Kidney epithelial cell (primary cell): ENCODE data around the gene MYO10. TPM values are rescaled to one million over a fixed set of nuclear protein-coding genes. Genes with fewer than 3 reads are reported as not detected.

ENCODE experiments used
- DNase-seq: peaks from one replicate; pipeline ENCODE4 v3.0.0-alpha.2; 2010; ENCODE audit warnings: low read depth
- H3K27me3 ChIP-seq: 2 replicates; pipeline ENCODE4 v1.6.0; 2011; ENCODE audit warnings: low read length; ENCODE audit not compliant: control insufficient read depth, insufficient read depth
- H3K36me3 ChIP-seq: 2 replicates; pipeline ENCODE4 v1.5.1; 2011; ENCODE audit warnings: low read length; ENCODE audit not compliant: control insufficient read depth, insufficient read depth
- H3K4me3 ChIP-seq: 2 replicates; pipeline ENCODE4 v1.5.1; 2011; ENCODE audit warnings: low read depth, mild to moderate bottlenecking, control low read depth, low read length
- total RNA-seq: library from RNA; depleted of rRNA; stranded (reverse); fragments of >200 nt; gene quantifications from 2 replicates; pipeline ENCODE4 v1.2.3, GENCODE V29; 2015
- TF ChIP-seq, protein P1 (sequence below): IDR thresholded peaks from 2 replicates; pipeline ENCODE4 v1.5.1; 2011; ENCODE audit warnings: mild to moderate bottlenecking, moderate library complexity, low read length, control low read depth, inconsistent platforms; ENCODE audit not compliant: insufficient read depth, poor library complexity, severe bottlenecking

MYO10 gene
- total RNA-seq, 1 donor from 2014 or later: 80.3 TPM

DNA sequence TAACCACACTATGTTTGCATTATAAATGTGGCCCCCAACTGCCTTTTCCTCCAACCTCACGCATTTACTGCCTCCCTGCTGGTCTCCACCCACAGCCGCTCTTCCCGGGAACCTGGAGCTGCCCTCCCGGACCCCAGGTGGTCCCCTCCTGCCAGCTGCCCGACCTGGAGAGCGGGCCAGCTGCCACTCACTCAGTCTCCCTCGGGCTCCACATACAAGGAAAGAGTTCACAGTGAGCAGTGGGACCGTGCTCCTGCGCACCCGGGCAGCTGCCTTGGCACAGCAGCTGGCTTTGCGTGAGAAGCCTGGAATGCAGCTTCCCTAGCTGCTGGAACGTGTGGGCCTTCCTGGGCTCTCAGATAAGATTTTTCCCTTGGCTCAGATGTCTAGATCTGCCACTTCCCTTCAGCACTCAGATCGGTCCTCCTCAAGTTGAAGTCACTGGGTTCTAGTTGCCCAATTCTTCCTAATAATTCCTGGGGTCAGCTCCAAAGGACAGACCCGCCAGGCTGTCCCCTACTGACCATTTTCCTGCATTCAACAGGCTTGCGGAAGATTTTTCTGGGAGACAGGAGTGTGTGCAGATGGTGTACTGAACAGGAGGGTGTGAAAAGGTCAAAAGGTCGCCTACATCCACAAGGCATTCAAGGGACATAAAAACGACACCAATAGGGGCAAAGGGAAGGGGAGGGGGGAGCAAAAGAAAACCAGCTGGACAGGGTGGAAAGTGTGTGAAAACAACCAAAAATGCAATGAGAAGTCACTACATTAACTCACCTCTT lies 69.1 kb downstream of the MYO10 start:
- DNase-seq: no peak
- TF ChIP-seq, protein P1, sequence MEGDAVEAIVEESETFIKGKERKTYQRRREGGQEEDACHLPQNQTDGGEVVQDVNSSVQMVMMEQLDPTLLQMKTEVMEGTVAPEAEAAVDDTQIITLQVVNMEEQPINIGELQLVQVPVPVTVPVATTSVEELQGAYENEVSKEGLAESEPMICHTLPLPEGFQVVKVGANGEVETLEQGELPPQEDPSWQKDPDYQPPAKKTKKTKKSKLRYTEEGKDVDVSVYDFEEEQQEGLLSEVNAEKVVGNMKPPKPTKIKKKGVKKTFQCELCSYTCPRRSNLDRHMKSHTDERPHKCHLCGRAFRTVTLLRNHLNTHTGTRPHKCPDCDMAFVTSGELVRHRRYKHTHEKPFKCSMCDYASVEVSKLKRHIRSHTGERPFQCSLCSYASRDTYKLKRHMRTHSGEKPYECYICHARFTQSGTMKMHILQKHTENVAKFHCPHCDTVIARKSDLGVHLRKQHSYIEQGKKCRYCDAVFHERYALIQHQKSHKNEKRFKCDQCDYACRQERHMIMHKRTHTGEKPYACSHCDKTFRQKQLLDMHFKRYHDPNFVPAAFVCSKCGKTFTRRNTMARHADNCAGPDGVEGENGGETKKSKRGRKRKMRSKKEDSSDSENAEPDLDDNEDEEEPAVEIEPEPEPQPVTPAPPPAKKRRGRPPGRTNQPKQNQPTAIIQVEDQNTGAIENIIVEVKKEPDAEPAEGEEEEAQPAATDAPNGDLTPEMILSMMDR: no peak
- H3K36me3 ChIP-seq: no peaks in the 10 kb centered on the region

GRCh38 chr5:16866273-16866672 lies 69.8 kb downstream of the MYO10 start:
- Histone ChIP-seq H3K4me3 (no peak overlapping the region), H3K36me3 (no peaks in the 10 kb centered on the region), H3K27me3 (no peaks in the 10 kb centered on the region)
- DNase-seq: no peak
- TF ChIP-seq, protein P1: no peak

More for the DNA sequence above, 69.1 kb downstream of the MYO10 start:
- no peak overlapping the region for H3K4me3 ChIP-seq
- no peaks in the 10 kb centered on the region for H3K27me3 ChIP-seq

DNA sequence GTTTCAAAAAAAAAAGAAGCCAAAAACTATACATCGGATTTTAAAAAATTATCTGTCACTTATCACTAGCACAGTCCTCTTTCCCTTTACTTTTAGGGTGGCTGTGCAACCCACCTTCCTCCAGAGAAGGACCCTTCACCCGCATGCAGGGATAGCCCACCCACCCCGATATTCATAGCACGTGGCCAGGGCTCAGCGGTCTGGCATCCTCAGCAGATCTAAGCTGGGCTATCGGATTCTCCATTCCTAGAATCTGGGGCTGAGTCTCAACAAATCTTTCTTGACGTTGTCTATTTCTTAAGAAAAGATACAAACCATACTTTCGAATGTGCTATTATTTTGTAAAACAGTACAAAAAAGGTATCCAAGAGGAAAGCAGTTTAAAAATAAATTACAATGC lies 70.9 kb downstream of the MYO10 start:
- Histone ChIP-seq H3K36me3 (no peaks in the 10 kb centered on the region), H3K4me3 (no peak overlapping the region), H3K27me3 (no peaks in the 10 kb centered on the region)
- TF ChIP-seq, protein P1: no peak
- DNase-seq: no peak

DNA sequence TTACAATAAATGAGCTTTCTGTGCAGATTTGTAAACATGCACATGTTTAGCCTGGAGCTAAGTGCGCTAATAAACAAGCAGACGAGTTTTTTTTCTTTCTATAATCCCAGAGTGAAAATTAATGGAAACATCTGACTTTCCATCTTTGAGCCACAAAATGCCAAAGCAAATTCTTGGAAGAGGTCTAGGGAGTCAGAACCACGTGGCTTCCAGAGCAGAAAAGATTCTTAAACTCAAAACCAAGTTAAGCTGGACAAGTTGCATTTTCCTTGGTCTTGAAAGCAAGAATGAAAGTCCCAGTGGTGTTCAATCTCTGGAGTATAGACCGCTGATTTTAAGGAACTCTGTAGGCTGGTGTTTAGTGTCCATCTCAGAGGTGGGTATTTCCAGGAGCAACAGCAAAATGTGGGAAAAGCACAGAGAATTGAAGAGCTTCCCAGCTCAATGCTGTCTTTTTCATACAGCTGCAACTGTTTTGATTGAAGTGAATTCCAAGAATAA lies 71.4 kb downstream of the MYO10 start:
- Histone ChIP-seq H3K27me3 (no peaks in the 10 kb centered on the region), H3K36me3 (no peaks in the 10 kb centered on the region), H3K4me3 (no peak overlapping the region)
- no peak for DNase-seq
- TF ChIP-seq, protein P1: no peak

GRCh38 chr5:16863469-16863946 lies 72.6 kb downstream of the MYO10 start:
- TF ChIP-seq, protein P1: no peak
- Histone ChIP-seq H3K36me3 (no peaks in the 10 kb centered on the region), H3K4me3 (no peak overlapping the region), H3K27me3 (no peaks in the 10 kb centered on the region)
- DNase-seq: no peak

DNA sequence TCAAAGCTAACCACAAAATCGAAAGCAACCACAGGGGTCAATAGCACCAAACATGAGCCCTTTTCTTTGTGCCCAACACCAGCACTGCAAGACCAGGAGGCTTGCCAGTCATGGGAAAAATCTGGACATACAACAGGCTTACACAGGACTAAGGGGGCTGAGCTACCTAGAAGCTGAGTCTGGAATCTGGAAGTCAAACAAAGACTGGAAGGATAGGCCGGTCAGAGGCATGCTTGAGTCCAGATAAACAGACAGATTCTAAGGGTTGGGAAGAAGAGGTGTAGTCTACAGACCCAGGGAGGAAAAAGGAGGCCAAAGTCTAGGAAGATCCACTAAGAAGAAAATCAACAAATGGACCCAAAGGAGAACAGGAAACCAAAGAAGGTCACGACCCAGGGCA lies 73.3 kb downstream of the MYO10 start:
- no peaks in the 10 kb centered on the region for H3K36me3 ChIP-seq
- H3K4me3 ChIP-seq: no peak overlapping the region
- TF ChIP-seq, protein P1: no peak
- no peaks in the 10 kb centered on the region for H3K27me3 ChIP-seq
- DNase-seq: no peak
